Measurements from ENCODE around the gene ABTB2.
A peak's percentile ranks its signal among the peaks of the same experiment; 100 is the strongest.

ABTB2 gene

GRCh38 chr11:34143048-34143447 is 214.8 kb downstream of the ABTB2 start:
- no peak for DNase-seq

GRCh38 chr11:34140149-34140548 is 217.7 kb downstream of the ABTB2 start:
- no peak for DNase-seq

DNA sequence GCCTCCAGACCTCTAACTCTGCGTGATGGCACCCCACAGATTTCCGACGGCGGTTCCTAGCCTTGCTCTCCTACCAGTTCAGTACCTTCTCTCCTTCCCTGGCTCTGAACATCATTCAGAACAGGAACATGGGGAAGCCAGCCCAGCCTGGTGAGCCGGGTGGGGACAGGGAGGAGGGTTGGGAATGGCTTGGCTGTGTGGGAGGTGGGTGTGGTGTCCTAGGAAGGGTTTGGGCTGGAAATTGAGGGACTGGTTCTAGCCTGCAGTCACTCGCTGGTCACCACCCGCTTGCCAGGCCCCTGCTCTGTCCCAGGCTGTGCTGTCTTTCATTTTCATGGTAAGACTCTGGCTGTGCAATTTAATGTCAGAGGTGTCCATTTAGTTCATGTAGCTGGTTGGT is 218.5 kb downstream of the ABTB2 start:
- DNase-seq = no peak

DNA sequence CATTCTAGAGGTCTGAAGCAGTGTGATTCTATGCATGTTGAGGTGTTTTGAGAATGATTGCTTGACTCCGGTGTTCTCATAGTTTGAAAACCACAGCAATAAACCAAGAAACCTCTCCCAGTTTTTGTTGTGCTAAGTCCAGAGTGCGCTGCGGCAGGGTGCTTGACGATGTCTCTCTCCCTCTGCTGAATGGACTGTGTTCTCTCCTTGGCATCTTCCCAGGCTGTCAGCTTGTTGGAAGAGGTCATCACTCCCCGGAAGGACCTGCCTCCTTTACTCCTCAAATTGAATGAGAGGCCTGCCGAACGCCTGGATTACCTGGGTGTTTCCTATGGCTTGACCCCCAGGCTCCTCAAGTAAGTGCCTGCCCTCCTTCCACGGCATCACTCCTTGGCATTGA is 221.4 kb downstream of the ABTB2 start:
- DNase-seq = no peak

- DNase-seq = no peak
These were observed 222.4 kb downstream of the ABTB2 start for GRCh38 chr11:34135439-34135838.

- DNase-seq = no peak
These were observed 223.0 kb downstream of the ABTB2 start for GRCh38 chr11:34134765-34135164.

GRCh38 chr11:34132261-34132965 is 225.4 kb downstream of the ABTB2 start:
- no peak for DNase-seq

- no peak for DNase-seq
These were observed 229.0 kb downstream of the ABTB2 start for GRCh38 chr11:34128824-34129223.

DNA sequence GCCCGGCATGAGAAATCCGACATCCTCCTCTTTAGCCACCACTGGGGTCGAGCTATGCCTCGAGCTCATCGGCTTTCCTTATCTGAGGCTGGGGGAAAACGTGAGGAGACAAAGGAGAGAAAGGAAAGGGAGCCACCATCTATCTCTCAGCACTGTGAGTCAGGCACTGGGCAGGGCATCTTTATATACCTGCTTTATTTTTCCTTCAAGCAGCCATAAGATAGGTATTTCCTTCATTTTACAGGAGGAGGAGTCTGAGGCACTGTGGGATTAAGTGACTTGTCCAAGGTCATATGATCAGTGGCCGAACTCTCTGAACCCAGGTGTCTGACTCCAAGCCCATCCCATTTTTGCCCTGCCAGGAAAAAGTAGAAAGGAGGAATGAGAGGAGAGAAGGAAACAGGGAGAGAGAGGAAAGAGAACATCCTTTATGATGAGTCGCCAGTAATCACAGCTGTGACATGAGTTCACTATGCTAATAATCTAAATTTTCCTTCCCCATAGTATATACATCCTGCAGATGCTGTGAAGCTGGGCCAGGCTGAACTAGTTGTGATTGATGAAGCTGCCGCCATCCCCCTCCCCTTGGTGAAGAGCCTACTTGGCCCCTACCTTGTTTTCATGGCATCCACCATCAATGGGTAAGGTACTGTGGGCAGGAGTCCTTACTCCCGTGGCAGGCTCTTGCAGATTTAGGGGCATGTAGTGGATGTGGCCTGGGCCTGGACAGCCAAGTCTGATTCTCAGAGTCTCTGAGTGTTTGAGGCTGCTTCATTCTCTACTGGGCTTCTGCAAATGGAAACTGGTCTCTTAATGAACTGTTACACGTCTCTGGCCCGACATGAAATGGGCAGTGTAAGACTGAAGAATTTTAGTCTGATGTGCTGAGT is 230.6 kb downstream of the ABTB2 start:
- no peak for DNase-seq

DNA sequence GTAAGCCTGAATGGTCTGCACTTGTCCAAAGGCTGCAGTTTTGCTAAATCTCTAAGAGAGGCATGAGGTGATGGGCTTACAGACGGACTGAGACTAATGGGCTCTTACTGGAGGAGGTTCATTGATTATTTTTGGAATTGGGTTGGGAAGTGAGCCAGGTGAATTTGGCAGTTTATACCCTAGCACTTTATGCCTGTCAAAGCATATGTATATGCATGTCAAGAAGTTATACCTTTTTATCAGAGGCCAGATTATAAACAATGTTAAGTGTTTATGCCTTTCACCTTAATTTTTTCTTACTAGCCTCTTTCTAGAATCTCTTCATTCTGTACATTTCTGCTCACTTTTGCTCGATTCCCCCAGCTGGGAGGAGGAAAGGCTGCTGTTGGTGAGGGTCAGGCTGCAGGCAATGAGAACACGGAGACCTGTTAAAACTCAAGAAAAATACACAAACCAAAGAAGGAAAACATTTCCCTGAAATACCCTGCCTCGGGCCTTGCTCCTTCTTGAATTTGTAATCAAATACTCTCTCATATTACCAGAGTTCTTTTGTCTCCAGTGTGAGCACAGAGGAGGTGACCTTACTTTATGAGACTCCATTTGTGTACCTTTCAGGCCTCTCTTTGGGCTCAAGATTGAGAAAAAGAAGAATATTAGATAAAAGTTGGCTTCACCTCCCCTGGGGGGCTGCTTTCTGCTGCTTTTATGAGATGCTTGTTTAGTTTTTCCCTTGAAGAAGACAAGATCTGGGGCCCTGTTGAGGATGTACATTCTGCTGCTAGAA is 232.7 kb downstream of the ABTB2 start:
- no peak for DNase-seq

- DNase-seq = no peak
These were observed 237.2 kb downstream of the ABTB2 start for GRCh38 chr11:34120651-34121050.

DNA sequence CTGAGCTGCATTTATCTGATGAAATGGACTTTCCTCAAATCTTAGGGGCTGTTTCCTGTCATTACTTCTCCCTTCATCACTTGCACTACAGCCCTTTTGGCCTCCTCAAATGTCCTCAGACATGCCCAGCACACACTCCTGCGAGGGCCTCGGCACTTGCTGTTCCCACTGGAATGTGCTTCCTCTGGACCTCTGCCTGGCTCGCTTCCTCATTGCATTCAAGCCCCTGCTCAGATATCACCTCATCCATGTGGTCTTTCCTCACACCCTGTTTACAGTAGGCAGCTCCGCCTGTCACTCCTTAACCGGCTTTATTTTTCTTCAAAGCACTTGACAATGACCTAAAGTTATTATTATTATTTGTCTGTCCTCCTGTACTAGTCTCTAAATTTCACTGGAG is 243.3 kb downstream of the ABTB2 start:
- DNase-seq = no peak

DNA sequence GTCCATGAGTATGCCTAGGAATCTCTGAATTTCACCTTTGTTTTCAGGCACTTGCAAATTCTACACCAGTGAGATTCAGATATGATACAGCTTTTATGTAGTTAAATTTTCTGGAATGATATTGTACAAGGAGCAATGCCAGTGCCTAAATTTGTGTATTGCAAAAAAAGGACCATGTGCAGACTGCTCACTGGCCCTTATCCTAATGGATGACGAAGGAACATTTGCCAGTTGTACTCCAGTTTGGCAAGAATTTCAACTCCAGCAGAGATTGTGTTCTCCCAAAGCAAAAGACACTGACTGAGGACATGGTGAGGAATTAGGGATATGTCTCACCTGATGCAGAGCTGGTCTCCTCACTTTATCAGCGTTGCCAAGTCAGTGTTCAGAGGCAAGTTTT is 243.8 kb downstream of the ABTB2 start:
- DNase-seq = no peak

- no peak for DNase-seq
These were observed 246.0 kb downstream of the ABTB2 start for GRCh38 chr11:34111722-34112270.

DNA sequence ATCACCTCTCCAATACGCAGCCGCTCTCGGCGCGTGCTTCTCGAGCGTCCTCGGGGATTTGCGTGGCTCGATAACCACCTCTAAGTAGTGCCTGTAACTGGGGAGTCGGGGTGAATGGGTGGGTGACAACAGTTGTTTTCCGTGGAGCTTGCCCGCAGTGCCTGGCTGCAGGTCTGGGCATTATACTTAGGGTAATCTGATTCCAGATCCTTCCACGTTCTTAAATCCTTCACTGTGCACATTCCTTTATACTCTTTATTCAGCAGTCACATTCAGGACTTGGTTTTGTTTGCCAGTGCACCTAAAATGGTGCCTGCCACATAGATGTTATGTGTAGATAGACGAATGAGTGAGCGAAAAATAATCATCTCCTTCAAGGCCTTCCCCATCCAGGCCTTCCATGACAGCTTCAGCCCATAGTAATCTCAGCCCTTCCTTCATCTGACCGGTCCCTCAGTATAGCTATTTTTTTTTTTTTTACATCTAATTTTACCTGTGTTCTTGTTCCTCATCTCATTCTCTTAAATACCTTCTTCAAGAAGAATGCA is 251.8 kb downstream of the ABTB2 start:
- DNase-seq = no peak

- DNase-seq = peak; percentile 99
These were observed 252.5 kb downstream of the ABTB2 start, which contains the start of gene NAT10 for GRCh38 chr11:34105079-34105956. Gene NAT10, plus strand, starts transcription at chr11:34105629. Its CDS starts 2,597 bp downstream, at chr11:34108226.

DNA sequence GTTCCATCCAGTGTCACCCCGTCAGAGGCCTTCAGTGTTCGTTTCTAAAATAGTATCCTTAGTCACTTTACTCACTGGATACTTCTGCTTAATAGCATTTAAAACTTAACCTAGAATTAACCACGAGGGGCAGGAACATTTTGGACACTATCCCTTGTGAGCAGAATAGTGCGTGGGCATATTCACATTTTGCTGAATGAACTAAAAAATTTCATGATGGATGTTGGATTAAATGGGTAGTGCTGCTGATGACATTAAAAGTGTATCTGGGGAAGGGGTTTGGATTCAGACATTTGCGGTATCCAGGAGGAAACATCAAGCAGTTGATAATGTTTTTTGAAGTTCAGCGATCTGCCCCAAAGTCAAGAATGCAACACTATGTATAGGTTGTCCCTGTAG is 253.1 kb downstream of the ABTB2 start:
- no peak for DNase-seq

All from CD4-positive, alpha-beta T cell treated with Interleukin-10 for 1 hour (primary cell).